GM19452 (cell line): Measurements from ENCODE around the gene PYCARD.
"Not testable (repeated sequence)": the region's sequence is repeated elsewhere in the genome, so short reads cannot be mapped to it uniquely, and the experiment has no call there.

Source experiments
- ATAC-seq: cut with Tn5 transposase; IDR thresholded peaks from one replicate; pipeline ENCODE4 v1.9.1; 2021; ENCODE audit not compliant: unreplicated experiment

PYCARD gene

DNA sequence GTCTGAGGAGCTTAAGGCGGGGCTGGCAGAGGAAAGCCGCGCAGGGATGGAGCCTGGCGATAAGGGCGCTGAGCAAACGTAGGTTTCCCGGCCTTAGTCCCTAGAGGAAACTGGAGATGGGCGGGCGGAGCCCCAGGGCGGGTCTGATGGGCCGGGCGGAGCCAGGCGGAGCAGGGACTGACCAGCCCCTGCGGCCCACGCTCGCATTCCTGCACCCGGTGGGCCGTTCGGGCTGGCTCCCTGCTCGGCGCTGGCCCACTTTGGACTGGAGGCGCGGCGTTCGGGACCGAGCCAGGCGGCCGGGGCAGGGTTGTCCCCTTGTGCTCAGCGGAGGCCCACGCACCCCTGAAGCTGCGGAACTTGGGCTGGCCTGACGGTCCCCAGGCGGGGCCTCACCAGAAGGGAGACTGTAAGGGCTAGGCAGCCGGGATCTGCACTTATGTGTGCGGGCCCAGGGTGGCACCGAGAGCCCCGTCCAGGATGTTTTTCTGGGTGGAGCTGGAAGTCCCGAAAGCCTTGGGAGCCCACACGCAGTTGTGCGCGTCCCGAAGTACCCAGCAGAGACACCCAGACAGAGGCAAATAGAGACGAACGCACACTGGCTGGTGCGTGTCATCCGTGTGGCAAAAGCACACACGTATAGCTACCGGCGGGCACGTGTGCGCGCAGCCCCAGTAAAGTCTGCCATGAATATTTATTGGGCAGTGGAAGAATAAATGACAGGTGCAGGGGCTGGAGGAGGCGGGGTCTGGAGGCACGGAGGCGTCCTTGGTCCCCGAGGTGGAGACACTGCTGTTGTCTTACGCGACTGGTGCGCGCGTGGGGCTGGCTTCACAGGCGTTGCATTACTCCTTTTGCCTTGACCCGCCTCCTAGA, 13.0 kb upstream of the PYCARD start:
- no peak for ATAC-seq

DNA sequence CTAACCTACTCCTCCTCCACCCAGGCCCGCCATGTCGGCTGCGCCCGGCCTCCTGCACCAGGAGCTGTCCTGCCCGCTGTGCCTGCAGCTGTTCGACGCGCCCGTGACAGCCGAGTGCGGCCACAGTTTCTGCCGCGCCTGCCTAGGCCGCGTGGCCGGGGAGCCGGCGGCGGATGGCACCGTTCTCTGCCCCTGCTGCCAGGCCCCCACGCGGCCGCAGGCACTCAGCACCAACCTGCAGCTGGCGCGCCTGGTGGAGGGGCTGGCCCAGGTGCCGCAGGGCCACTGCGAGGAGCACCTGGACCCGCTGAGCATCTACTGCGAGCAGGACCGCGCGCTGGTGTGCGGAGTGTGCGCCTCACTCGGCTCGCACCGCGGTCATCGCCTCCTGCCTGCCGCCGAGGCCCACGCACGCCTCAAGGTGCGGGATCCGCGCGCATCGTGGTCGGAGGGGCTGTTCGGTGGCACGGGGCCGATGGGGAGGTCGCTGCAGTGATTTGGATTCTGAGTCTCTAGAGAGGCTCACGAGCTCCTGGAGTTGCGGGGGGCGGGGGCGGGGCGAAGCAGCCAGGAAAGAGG, 12.2 kb upstream of the PYCARD start:
- no peak for ATAC-seq

DNA sequence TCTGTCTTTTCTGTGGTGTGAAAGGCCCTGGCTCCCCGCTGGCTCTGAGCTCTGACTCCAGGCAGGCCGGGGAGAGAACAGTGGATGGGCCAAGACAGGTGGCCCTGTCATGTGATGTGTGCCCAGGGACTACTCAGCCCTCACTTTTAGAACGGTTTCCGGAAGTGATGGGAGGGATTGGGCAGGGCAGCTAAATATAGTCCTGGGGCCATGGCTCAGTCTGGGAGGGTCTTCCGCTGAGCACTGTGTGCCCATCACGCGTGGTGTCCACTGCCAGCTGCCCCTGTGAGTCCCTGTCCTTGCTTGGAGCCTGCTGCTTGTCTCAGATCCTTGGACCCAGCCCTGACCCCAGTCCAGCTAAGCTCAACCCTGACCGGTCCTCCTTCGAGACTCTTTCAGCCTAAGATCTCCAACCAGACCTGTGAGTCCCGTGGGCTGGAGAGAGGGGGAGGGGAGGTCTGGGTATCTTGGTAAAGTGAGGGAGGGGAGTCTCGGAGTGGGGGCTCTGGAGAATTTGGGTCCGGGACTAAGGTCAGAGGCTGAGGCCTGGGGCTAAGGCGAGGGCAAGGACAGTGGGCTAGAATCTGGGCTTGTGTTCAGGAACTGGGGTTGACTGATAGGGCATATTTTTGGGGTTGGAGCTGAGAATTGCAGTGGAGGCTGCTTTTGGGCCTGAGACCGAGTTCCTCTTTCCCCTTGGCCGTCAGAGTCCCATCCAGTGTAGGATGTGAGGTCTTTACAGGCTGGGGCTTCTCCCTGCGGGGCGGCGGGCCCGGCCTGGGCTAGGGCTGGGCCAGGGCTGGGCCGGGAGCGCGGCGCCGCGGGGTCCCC, 11.5 kb upstream of the PYCARD start, which contains the start of gene TRIM72:
TSS of gene TRIM72 (plus strand) at position 243 of the 831 bp plus-strand sequence. CDS start 620 bp downstream, outside the sequence.
- no peak for ATAC-seq

DNA sequence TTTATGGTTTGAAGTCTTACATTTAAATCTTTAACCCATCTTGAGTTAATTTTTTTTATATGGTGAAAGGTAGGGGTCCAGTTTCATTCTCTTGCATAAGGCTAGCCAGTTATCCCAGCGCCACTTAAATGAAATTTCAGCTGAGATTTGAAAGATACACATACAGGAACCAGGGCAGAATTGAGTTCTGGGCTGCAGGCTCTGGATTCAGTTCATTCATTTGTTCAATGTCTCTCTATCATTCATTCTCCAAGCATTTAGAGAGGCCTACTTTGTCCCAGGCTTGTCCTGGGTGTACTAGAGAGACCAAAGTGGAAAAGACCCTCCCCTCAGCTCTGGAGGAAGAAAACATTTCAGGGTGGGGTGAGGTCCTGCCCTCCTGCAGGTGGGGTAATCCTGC, 10.8 kb upstream of the PYCARD start:
- no peak for ATAC-seq

DNA sequence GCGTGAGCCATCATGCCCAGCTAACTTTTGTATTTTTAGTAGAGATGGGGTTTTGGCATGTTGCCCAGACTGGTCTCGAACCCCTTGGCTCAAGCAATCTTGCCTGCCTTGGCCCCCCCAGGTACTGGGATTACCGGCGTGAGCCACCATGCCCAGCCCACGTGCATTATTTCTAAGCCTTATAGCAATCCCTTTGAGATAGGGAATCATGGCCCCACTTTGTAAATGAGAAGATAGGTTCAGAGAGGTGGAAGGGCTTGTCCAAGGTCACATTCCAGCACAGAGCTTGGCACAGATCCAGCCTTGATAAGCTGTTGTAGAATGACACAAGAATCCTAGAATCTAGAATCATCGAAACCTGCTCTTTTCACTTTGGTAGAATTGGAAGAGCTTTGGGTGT, 4.2 kb upstream of the PYCARD start:
- ATAC-seq: no peak

DNA sequence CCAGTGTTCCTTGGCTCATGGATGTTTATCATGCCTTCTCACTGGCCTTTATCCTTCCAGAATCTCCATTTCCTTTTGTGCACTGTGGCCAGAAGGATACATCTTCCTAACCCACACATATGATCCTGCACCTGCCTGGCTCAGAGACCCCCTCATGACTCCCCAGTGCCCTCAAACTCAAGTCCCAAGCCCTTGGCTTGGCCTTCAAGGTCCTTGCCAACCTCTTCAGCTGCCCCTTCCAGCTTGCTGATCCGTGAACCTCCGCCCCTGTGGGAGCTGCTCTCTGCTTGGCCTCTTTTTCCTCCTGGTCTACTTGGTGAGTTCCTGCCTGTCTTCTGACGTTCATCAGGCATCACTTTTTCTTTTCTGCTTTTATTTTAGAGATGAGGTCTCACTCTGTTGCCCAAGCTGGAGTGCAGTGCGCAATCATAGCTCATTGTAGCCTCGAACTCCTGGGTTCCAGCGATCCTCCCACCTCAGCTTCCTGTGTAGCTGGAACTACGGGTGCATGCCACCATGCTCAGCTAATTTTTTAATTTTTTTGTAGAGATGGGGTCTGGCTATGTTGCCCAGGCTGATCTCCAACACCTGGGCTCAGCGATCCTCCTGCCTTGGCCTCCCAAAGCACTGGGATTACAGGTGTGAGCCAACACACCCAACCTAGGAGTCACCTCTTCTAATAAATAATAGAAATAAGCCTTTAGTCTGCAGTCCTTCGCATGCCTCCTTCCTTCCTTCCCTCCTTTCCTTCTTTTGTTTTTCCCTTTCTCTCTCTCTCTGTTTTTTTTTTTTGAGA, 2.5 kb upstream of the PYCARD start:
- no peak for ATAC-seq

DNA sequence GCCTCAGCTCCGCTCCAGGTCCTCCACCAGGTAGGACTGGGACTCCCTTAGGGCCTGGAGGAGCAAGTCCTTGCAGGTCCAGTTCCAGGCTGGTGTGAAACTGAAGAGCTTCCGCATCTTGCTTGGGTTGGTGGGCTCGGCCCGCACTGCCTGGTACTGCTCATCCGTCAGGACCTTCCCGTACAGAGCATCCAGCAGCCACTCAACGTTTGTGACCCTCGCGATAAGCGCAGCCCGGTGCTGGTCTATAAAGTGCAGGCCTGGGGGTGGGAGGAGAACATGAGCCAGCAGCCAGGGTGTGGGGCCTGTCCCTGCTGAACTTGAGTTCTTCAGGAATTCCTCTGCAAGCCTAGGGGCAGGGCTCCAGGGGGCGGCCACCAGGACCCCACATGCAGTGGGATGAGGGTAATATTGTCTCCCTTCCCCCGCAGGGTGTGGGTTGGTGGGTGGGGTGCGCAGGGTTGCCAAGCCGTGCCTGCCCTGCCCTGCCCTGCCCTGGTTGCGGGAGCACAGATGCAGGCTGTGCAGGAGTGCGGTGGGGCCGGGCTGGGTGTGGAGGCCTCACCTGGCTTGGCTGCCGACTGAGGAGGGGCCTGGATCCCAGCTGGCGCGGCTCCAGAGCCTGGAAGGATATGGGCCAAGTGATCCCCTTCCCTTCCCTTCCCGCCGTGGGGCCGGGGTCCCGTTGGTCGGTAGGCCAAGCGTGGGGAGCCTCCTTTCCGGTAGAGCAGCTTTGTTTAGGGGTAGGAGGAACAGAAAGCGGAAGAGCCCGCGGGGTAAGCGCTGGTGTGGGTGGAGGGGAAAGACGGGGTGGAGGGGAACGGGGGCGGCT, 762 bp downstream of the PYCARD start:
- ATAC-seq: peak; percentile 55

DNA sequence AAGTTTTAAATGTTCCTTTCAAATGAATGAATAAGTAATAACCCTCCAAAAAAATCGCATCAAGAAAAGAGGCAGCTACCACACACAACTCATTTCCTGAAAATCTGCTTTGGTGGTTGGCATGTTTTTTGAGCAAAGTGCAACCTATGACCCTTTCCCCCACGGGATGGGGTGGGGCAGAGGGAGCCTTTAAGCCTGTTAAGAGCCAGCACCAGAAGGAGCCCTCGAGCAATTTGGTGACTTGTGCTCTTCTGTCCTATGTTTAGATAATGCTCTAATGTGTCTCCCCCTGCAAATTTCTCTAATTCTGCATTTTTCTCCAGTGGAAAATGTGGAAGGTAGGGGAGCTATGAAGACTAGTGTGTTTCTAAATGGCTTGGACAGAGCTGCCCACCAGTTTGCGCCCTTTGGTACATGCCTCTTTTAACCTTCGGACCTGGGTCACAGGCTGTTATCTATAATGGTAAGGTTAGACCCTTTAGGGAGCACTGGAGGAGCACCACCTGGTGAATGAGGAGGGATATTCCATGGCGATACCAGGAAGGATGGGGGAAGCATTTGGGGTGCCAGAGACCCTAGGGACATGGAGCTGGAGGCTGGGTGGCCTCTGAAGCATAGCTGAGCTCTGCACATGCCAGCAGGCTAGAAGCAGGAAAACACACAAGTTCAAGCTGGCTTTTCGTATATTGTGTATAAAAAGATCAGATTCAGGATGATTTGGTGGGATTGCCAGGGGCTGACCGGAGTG, 1.6 kb downstream of the PYCARD start:
- no peak for ATAC-seq

DNA sequence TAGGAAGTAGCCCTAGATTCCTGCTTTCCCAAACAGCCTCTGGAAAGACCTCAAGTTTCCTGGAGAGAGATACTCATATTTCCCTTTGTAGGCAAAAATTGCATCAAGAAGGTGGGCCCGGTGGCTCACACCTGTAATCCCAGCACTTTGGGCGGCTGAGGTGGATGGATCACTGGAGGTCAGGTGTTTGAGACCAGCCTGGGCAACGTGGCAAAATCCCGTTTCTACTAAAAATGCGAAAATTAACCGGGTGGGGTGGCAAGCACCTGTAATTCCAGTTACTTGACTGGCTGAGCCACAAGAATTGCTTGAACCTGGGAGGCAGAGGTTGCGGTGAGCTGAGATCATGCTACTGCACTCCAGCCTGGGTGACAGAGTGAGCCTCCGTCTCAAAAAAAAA, 2.4 kb downstream of the PYCARD start:
- ATAC-seq: not testable (repeated sequence)

DNA sequence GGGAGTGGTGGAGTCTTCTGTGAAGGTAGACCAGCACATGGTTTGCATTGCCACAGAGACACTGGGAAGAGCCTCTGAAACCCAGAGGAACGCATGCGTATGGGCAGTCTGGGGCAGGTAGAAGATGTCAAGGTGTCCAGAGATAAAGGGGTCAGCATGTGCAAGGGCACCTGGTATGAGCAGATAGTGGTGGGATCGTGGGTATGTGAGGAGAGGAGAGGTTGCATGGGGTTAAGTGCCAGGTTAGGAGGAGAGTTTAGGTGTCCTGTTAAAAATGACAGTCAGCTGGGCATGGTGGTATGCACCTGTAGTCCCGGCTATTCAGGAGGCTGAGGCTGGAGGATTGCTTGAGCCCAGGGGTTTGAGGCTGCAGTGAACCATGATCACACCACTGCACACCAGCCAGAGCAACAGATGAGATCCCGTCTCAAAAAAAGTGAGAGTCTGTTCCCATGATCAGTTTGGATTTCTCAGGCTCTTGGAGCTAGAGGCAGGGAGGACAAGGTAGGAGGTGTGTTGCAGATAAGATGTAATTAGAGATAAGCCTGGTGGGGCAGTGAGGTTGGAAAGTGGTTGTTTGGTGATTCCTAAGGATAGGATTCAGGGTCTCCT, 3.0 kb downstream of the PYCARD start:
- no peak for ATAC-seq

DNA sequence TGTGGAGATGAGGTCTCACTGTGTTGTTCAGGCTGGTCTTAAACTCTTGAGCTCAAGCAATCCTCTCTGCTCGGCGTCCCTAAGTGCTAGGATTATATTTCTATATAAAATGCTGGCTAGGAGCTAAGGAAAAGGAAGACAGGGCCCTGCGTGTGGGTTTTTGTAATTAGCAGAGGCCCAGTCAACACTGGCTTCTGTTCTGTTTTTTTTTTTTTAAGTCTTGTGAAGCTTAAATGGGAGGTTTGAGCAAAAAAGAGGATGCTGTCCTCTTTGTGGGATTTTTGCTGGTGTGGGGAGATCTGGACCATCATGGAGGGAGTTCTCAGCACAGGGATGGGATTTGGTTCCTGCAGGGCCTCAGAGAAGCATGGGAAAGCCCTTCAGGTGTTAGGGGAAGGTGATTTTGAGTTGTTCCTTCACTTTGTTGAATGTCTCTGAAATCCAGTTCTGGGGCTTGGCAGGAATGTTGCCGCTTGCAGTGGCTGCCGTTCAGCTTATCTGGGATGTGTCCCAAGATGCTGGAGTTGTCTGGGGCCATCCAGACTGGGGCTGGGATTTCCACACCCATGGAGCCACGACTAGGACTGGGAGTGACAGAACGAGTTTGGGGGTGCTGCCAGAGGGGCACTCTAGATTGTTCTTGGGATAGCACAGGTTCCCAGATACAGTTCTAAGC, 4.2 kb downstream of the PYCARD start:
- ATAC-seq: no peak

DNA sequence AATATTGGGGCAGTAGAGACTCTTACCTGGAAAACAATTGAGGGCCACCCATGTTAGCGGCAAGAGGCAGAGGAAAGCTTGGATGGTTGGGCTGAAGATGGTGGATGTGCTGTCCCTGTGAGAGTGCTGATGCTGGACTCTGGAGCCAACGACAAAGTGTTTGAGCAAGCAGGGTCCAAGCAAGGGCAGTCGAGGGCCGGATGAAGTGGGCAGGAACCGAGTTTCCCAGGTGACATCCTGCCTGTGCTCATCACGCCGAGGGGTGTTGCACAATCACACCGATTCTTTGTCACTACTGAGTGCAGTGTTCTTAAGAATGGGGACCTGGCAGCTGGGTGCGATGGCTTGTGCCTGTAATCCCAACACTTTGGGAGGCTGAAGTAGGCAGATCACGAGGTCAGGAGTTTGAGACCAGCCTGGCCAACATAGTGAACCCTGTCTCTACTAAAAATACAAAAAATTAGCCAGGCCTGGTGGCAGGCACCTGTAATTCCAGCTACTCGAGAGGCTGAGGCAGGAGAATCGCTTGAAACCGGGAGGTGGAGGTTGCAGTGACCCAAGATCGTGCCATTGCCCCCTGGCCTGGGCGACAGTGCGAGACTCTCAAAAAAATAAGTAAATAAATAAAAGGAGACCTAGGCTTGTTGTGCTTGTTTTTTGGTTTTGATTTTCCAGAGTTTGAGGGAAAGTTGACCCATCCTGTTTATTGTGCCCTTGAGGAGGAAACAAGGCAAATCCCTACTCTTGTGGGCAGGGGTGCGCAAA, 6.1 kb downstream of the PYCARD start:
- ATAC-seq: no peak

DNA sequence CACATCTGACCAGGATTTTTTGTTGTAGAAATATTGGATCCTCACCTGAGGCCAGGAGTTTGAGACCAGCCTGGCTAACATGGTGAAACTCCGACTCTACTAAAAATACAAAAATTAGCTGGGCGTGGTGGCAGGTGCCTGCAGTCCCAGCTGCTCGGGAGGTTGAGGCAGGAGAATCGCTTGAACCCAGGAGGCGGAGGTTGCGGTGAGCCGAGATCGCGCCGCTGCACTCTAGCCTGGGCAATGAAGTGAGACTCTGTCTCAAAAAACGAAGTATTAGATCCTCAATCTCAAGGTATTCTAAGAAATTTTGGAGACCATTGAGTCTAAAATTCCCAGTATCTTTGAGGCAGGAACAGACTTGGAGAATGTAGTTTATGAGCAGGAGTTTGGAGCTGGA, 6.7 kb downstream of the PYCARD start:
- not testable (repeated sequence) for ATAC-seq

DNA sequence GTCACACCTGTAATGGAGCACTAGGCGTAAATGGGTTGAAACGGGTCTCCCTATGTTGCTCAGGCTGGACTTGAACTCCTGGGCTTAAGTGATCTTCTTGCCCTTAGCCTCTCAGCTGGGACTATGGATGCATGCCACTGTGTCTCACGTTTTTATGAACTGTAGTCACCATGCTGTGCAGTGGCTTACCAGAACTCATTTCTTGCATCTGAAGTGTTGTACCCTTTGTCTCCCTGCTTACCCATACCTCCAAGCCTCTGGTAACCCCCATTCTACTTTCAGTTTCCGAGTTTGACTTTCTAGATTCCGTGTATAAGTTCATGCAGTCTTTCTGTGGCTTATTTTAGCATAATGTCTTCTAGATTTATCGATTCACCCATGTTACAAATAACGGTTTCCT, 7.7 kb downstream of the PYCARD start:
- no peak for ATAC-seq

DNA sequence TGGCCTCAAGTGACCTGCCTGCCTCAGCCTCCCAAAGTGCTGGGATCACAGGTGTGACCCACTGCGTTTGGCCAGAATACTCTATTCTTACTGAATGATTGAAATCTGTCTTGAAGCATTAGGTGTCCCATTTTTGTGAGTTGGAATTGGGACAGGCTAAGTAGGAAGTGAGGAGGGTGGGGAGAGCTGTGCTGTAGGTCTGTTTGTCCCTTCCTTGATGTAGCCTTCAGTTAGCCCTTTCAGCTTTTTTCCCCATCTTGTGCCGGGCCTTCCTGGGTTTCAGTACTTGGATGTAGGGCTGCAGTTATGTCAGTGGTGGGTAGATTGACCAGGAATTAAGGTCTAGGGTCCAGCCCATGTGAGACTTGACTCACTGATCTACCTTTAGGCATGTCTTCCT, 8.7 kb downstream of the PYCARD start:
- ATAC-seq: no peak

DNA sequence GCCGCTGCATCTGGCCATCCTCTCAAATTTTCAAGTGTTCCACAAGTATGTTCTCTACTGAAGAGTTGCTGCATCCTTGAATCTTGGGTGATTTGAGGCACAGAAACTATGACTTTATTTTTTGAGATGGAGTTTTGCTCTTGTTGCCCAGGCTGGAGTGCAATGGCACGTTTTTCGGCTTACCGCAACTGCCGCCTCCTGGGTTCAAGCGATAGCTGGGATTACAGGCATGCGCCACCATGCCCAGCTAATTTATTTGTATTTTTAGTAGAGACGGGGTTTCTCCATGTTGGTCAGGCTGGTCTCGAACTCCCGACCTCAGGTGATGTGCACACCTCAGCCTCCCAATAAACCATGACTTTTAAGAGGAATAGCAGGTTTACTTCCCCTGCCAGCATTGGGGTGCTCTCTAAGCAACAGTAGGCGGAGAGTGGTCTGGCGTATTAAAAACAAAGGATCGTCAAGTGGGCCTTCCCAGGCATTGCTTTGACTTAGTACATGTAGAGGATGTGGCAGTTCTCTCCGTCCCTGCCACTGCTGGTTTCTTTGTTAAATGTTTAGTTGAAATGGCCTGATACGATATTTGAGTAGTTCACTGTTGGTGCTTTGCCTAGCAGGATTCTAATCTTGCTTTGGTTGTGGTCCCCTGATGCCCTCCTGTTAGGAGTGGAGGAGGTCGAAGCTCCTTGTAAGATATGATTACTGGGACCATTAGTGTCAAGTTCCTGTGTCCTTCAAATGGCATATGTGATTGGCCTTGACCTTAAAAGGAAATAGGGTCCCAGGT, 9.5 kb downstream of the PYCARD start:
- no peak for ATAC-seq
